Ovary (tissue), 3 donors: ENCODE measurements around the gene PSME1.

Source experiments
- EP300 ChIP-seq: sonication (generic); formaldehyde crosslinking; IDR thresholded peaks from one replicate; pipeline ENCODE4 v1.6.1; 2017; ENCODE audit warnings: antibody characterized with exemption
- POLR2A ChIP-seq: fragments of 450-650 bp; IDR thresholded peaks from one replicate; pipeline ENCODE4 v1.6.1; 2017; ENCODE audit warnings: antibody characterized with exemption, mild to moderate bottlenecking, moderate library complexity
- TF ChIP-seq, protein P1 (sequence below), 3 donors: fragments of 450-650 bp in 2 of 3; fragments of 200-600 bp in 1 of 3; IDR thresholded peaks; one replicate each; pipeline versions ENCODE4 v1.5.1 to v1.8.0; 2016 to 2022; ENCODE audit warnings: antibody characterized with exemption in 3 of 3, mild to moderate bottlenecking in 1 of 3
- donor health status: DM: no; HTN: no; CAD: no.

DNA sequence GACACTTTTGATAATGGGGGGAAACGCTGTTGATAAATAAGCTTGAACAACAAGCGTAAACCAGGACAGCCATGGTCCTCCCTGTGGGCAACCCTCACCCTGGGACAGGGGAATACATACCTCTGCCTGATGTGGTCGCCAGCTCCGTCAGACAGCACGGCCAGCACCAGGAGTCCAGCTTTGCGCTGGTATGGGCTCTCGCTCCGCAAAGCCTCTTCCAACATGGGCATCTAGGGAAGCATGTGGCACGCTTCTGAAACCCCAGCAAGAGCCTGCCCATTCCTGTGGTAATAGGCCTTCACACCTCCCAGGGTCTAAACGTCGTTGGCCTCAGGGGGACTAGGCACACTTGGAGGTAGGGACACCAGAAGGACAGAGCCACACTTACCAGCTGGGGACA lies 49.7 kb downstream of the PSME1 start:
- TF ChIP-seq, protein P1, sequence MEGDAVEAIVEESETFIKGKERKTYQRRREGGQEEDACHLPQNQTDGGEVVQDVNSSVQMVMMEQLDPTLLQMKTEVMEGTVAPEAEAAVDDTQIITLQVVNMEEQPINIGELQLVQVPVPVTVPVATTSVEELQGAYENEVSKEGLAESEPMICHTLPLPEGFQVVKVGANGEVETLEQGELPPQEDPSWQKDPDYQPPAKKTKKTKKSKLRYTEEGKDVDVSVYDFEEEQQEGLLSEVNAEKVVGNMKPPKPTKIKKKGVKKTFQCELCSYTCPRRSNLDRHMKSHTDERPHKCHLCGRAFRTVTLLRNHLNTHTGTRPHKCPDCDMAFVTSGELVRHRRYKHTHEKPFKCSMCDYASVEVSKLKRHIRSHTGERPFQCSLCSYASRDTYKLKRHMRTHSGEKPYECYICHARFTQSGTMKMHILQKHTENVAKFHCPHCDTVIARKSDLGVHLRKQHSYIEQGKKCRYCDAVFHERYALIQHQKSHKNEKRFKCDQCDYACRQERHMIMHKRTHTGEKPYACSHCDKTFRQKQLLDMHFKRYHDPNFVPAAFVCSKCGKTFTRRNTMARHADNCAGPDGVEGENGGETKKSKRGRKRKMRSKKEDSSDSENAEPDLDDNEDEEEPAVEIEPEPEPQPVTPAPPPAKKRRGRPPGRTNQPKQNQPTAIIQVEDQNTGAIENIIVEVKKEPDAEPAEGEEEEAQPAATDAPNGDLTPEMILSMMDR (IDR thresholded peaks at IDR 0.05), result no peak
- TF ChIP-seq POLR2A, result no peak
- TF ChIP-seq EP300, result no peak
